HepG2 (cell line): ENCODE measurements around the gene RGS19. TPM values are rescaled to one million over a fixed set of nuclear protein-coding genes. Genes with fewer than 3 reads are reported as not detected.

Experiments
- CREB1 ChIP-seq, 2 experiments: fragments of 450-650 bp in 1 of 2; IDR thresholded peaks; 2 replicates each; pipeline ENCODE4 v1.6.1; 2016 to 2017; ENCODE audit warnings: control low read depth in 1 of 2, mild to moderate bottlenecking in 1 of 2, missing compliant biosample characterization in 1 of 2, missing genetic modification characterization in 1 of 2
- KAT8 ChIP-seq: IDR thresholded peaks from 2 replicates; pipeline ENCODE4 v1.6.1; 2016; ENCODE audit warnings: missing genetic modification reagents, missing compliant biosample characterization
- MAFF ChIP-seq: IDR thresholded peaks from 2 replicates; pipeline ENCODE4 v1.6.1; 2011; ENCODE audit warnings: low read depth, low read length, improper control_type of control experiment
- MAX ChIP-seq: IDR thresholded peaks from 2 replicates; pipeline ENCODE4 v1.6.1; 2012; ENCODE audit warnings: inconsistent platforms
- MXD1 ChIP-seq: sonication (generic); formaldehyde crosslinking; IDR thresholded peaks from 2 replicates; pipeline ENCODE4 v1.4.0; 2020; ENCODE audit warnings: mild to moderate bottlenecking, missing genetic modification reagents
- MYPOP ChIP-seq: sonication (generic); formaldehyde crosslinking; IDR thresholded peaks from 2 replicates; pipeline ENCODE4 v1.8.1; 2023; ENCODE audit warnings: mild to moderate bottlenecking, moderate library complexity, missing genetic modification reagents
- NKX3-1 ChIP-seq: sonication (generic); formaldehyde crosslinking; IDR thresholded peaks from 2 replicates; pipeline ENCODE4 v1.5.0; 2020; ENCODE audit warnings: missing genetic modification reagents
- NR2F1 ChIP-seq, 2 experiments: fragments of 450-650 bp in 1 of 2; formaldehyde crosslinking in 1 of 2; IDR thresholded peaks; 2 replicates each; pipeline versions ENCODE4 v1.5.0 to v1.6.1; 2016 to 2020; ENCODE audit warnings: mild to moderate bottlenecking in 1 of 2, missing compliant biosample characterization in 1 of 2, missing genetic modification reagents in 1 of 2, moderate library complexity in 1 of 2
- RERE ChIP-seq: IDR thresholded peaks from 2 replicates; pipeline ENCODE4 v1.6.1; 2016; ENCODE audit warnings: low read depth, missing genetic modification reagents, missing compliant biosample characterization
- SRY ChIP-seq: sonication (generic); formaldehyde crosslinking; IDR thresholded peaks from 2 replicates; pipeline ENCODE4 v1.8.0; 2022; ENCODE audit warnings: mild to moderate bottlenecking, missing genetic modification reagents
- TERF1 ChIP-seq: sonication (generic); formaldehyde crosslinking; IDR thresholded peaks from 2 replicates; pipeline ENCODE4 v1.8.0; 2022; ENCODE audit warnings: mild to moderate bottlenecking, missing genetic modification reagents, moderate library complexity
- ZNF326 ChIP-seq: sonication (generic); formaldehyde crosslinking; IDR thresholded peaks from 2 replicates; pipeline ENCODE4 v1.4.0; 2020; ENCODE audit warnings: missing genetic modification reagents, borderline replicate concordance
- ZNF350 ChIP-seq: sonication (generic); formaldehyde crosslinking; IDR thresholded peaks from 2 replicates; pipeline ENCODE4 v1.4.0; 2020; ENCODE audit warnings: mild to moderate bottlenecking, low read depth, missing genetic modification reagents, borderline replicate concordance
- ZNF362 ChIP-seq: sonication (generic); formaldehyde crosslinking; IDR thresholded peaks from 2 replicates; pipeline ENCODE4 v1.4.0; 2020; ENCODE audit warnings: missing genetic modification reagents, mild to moderate bottlenecking, borderline replicate concordance
- ZNF564 ChIP-seq: sonication (generic); formaldehyde crosslinking; IDR thresholded peaks from 2 replicates; pipeline ENCODE4 v1.8.1; 2023; ENCODE audit warnings: mild to moderate bottlenecking, missing genetic modification reagents
- ZNF749 ChIP-seq: sonication (generic); formaldehyde crosslinking; IDR thresholded peaks from 2 replicates; pipeline ENCODE4 v1.8.0; 2022; ENCODE audit warnings: mild to moderate bottlenecking, missing genetic modification reagents, moderate library complexity, borderline replicate concordance
- ZSCAN29 ChIP-seq: sonication (generic); formaldehyde crosslinking; conservative IDR thresholded peaks from 2 replicates; pipeline ENCODE4 v1.4.0; 2020; ENCODE audit warnings: mild to moderate bottlenecking, missing genetic modification reagents
- polyA plus RNA-seq, 8 experiments: library from polyadenylated mRNA; depleted of rRNA in 3 of 8; stranded (reverse) in 7 of 8; unstranded in 1 of 8; fragments of >200 nt; fragmentation: Illumina TruSeq in 4 of 8; extraction: Trizol in 4 of 8; gene quantifications; 2 replicates each; pipeline versions ENCODE4 v1.2.1 to v1.2.3, GENCODE V29; 2011 to 2016; ENCODE audit warnings: low read depth in 4 of 8, missing spikeins in 1 of 8, mixed read lengths in 1 of 8; ENCODE audit not compliant: insufficient read depth in 1 of 8
- total RNA-seq, 5 experiments: library from RNA; depleted of rRNA; stranded (reverse); fragments of >200 nt; fragmentation: Illumina TruSeq; extraction: Trizol; gene quantifications; 2 replicates each; pipeline ENCODE4 v1.2.3, GENCODE V29; 2016; ENCODE audit warnings: low read depth in 1 of 5

The RGS19 gene
- total and polyA plus RNA-seq, 2 of the 13 experiments (the other 11 are each of a cell fraction or from before 2014, with no cell fraction given), result 10.7 to 11.9 TPM

GRCh38 chr20:64080013-64080812 lies 895 bp upstream of the RGS19 start, which contains the start of gene OPRL1 (continued):
- TF ChIP-seq ZNF350 (CRISPR knock-in tag) (peak; percentile 31; the same call in 1 of the 2 replicates), NR2F1 (CRISPR knock-in tag; IDR thresholded peaks at IDR 0.05) (no peak), ZNF564 (CRISPR knock-in tag) (peak; percentile 63; the same call in 1 of the 2 replicates), RERE (CRISPR knock-in tag) (no peak), MYPOP (CRISPR knock-in tag) (no peak), TERF1 (CRISPR knock-in tag) (peak; percentile 63; the same call in 1 of the 2 replicates), ZSCAN29 (no peak), CREB1 (IDR thresholded peaks at IDR 0.05) (no peak), CREB1 (CRISPR knock-in tag; IDR thresholded peaks at IDR 0.05) (no peak), MAFF (no peak), NKX3-1 (no peak), ZNF749 (CRISPR knock-in tag) (no peak), ZNF326 (CRISPR knock-in tag) (no peak), MAX (peak; percentile 14; the same call in 1 of the 2 replicates), MXD1 (CRISPR knock-in tag) (0 out of 2 replicates have a peak, but pooled peaks have one; percentile 18), KAT8 (CRISPR knock-in tag) (no peak), SRY (CRISPR knock-in tag) (0 out of 2 replicates have a peak, but pooled peaks have one; percentile 51), ZNF362 (CRISPR knock-in tag) (0 out of 2 replicates have a peak, but pooled peaks have one; percentile 33)
